RPMI8226 (cell line): ENCODE data around the gene NFKBIE.

Source experiments
- DNase-seq: peaks from one replicate; pipeline ENCODE4 v3.0.0-alpha.2; 2015

The NFKBIE gene

DNA sequence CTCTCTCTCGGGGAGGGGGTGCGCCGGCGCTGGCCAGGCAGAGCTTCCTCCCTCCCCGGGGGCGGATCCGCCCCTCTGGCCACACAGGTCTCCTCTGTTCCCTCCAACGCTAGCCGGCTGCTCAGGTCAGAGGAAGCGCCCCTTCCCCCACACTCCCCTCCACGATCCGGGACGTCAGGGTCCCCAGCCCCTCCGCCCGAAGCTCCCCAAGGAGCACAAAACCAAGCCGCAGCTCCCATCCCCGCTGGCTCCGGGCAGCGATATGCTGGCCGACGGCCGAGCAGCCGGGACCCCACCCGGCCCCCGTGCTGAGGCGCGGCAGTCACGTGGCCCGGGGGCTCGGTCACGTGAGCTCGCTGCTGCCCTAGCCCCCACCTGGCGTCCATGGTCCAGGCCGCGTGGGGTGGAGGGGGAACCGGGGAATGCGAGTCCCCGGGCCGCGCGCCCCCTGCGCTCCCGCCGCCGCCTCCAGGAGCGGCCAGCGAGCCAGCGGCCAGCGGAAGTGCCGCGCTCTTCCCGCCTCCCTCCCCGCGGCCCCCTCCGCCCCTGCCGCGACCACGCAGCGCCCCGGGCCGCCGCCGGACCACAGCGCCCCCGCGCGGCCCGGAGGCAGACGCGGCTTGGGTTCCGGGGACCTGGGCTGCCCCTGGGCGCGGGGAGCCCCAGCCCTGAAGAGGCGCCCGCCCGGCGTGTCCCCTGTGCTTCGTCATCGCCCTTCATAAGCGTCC is 8.2 kb downstream of the NFKBIE start, which contains the start of gene SLC35B2:
SLC35B2 (minus strand) TSS at position 504 of the 728 bp plus-strand sequence; CDS start at position 386, 118 bp downstream.
- peak; percentile 82 for DNase-seq

DNA sequence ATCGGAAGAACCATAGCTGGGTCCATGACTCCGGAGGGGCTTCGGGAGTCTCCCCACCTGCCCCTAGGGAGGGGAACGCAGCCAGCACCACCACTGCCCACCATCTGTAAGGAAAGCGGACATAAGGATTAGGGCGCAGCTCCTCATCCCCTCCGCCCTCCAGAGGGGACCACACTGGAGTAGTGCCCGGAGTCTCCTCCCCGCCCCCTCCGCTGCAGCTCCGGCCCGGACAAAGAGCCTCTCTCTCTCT is 8.7 kb downstream of the NFKBIE start:
- DNase-seq: no peak

DNA sequence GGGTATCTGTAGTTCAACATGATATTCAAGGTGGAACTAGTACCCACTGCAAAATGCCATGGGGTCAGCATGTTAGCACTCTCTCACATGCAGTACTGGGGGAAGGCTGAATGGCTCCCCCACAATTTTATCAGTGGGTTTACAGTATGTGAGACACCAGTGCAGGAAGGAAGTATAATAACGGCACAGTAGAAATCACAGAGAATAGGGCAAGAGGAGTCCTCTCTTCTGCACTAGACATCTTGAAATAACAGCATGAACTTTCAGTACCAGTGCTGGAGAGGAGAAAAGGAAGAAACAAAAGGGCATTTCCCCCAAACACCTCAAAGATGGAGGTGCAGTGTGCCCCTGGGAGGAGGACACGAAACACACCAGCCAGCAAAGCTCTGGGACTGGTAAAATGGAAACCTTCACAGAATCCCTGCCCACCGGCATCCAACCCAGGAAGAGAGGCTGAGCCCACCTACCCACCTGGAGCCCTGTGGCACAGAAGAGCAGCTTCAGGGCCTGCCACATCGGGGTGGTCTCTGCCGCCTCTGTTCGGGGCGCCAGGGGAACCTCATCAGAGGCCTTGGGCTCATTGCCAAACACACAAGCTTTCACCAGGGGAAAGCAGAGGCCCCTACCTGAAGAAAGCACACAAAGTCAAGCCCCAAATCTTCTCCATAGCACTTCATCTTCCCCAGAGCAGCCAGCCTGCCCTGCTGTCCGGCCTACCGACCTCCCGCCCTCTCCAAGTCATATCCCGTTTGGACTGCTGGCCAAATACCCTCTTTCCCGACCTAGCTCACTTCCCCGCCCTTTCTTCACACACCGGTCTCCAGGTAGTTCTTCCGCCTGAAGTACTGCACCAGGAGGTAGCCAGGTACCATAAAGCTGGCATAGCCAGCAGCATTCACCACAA is 9.2 kb downstream of the NFKBIE start:
- no peak for DNase-seq

DNA sequence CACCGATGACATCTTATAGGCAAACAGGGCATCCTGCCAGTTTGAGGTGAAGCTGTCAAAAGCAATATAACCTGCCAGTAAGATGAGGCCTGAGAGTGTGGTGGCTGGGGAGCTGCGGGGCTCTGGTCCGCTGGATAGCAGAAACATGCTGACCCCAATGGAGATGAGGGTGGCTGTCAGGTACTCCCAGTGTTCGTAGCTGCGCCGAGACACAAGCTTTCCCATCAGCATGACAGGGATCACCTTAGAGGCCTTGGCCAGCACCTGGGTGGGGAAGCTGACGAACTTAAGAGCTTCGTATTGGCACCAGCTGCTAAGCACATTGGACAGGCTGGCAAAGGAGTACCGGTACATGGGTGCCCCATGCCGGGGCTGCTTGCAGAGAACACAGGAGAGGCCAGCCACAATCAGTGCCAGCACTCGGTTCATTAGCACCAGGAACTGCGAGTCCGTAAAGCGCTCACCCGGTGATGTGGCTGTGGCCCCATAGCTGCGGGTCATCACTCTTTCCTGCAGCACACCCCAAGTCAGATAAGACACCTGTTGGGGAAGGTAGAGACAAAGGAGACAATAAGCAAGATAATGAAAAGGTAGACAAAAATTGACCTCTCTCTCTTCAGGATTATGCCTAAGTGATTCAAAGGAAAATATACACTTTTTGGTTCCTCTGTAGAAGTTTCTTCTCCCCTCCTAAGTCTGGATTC is 10.1 kb downstream of the NFKBIE start:
- DNase-seq: peak; percentile 23

DNA sequence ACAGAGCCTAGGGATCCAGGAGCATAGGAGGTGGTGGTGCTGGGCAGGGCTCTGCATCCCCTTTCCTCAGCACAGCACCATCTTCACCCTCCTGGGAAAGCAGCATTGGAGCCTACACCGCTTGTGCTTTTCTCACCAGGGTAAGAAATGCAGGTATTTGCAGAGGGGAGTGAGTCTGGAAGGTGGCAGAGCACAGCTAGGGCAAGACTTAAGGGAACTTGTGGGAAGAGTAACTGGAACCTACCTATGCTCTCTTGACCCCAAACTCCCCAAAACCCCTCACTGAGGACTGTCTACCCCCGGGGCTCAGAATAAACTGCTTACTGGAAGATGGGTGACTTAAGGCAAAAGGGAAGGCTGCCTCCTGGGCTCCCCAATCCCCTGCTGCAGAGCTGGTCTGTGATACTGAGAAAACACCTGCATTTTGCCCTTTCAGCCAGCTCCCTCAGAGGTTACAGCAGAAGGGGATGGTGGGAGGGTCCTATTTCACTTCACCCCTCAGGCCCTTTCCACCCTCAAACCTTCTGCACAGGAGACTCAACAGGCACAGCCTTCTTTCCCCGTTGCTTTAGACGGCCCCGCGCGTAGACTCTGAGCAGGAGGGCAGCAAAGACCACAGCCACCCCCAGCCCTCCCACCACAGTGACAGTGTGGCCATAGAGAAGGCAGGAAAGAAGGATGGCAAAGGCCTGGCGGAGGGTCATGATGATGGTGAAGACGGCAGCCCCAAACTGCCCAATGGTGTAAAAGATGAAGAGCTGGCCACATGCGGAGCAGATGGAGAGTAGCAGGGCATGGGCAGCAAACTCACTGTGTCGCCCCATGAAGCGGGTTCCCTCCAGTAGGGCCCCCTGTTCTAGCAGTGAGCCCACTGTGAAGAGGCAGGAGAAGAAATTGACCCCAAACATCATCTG is 10.9 kb downstream of the NFKBIE start:
- no peak for DNase-seq

DNA sequence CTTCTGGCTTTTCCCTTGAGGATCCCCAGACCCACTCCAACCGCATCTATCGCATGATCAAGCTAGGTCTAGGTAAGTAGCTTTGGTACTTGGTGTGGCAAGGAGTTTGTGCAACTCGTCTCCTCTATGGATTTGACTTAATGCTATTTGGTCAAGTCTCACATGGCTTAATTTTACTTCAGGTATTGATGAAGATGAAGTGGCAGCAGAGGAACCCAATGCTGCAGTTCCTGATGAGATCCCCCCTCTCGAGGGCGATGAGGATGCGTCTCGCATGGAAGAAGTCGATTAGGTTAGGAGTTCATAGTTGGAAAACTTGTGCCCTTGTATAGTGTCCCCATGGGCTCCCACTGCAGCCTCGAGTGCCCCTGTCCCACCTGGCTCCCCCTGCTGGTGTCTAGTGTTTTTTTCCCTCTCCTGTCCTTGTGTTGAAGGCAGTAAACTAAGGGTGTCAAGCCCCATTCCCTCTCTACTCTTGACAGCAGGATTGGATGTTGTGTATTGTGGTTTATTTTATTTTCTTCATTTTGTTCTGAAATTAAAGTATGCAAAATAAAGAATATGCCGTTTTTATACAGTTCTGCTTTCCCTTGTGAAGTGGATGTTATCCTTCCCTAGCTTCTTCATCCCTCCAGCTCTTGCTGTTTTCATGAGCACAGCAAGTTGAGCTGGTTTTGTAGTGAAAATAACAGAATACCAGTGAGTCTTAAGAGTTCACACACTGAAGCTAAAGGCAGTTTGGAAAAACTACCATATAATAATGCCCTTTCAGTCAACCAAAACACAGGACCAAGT is 11.8 kb downstream of the NFKBIE start:
- peak; percentile 70 for DNase-seq

DNA sequence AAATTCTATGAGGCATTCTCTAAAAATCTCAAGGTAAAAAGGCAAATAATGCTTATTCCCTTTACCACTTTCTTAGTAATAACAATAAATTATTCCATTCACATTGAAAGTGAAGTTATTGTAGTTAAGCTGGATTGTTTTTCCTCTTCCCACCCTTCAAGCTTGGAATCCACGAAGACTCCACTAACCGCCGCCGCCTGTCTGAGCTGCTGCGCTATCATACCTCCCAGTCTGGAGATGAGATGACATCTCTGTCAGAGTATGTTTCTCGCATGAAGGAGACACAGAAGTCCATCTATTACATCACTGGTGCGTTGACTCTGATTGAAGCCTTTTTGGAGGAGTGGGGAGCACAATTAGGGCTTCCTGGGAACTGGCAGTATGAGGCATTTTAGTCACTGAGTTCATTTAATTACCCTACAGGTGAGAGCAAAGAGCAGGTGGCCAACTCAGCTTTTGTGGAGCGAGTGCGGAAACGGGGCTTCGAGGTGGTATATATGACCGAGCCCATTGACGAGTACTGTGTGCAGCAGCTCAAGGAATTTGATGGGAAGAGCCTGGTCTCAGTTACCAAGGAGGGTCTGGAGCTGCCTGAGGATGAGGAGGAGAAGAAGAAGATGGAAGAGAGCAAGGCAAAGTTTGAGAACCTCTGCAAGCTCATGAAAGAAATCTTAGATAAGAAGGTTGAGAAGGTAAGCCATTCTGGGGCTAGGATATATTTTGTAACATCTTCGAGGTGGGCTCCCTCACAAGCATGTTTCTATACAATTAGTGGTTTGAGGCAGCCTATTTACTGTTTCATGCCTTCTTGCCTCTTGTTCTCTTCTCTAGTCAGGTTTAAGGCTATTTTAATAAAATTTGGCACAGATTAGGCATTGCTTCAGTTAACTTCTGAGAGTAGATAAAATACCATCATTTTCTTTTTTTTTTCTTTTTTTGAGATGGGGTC is 13.5 kb downstream of the NFKBIE start:
- DNase-seq: no peak

DNA sequence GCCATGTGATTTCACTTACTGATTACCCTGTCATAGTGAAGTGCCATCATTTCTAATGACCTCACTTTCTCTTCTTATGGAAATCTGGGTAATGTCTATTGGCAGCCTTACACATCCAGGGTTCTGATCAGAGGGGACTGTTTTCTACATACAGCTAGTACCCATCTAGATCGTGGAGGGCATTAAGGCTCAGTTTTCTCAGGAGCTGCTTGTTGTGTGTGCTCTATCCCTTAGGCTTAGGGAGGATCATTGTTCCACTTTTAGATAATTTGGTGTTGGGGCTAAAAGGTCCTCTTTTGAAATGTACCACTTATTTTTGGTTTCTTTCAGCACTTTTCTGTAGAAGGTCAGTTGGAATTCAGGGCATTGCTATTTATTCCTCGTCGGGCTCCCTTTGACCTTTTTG is 14.6 kb downstream of the NFKBIE start:
- no peak for DNase-seq

DNA sequence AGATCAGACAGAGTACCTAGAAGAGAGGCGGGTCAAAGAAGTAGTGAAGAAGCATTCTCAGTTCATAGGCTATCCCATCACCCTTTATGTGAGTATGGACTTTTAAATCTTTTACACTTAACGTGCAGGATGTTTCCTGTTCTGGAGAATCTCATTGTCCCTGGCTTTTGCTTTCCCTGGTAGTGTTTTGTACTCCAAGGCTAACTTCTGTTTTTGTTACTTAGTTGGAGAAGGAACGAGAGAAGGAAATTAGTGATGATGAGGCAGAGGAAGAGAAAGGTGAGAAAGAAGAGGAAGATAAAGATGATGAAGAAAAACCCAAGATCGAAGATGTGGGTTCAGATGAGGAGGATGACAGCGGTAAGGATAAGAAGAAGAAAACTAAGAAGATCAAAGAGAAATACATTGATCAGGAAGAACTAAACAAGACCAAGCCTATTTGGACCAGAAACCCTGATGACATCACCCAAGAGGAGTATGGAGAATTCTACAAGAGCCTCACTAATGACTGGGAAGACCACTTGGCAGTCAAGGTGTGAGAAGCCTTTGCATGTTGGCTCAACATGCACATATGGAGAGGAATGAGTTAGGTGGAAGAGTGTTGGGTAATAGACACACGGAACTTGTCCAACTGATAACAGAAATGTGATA is 15.2 kb downstream of the NFKBIE start:
- DNase-seq: no peak

DNA sequence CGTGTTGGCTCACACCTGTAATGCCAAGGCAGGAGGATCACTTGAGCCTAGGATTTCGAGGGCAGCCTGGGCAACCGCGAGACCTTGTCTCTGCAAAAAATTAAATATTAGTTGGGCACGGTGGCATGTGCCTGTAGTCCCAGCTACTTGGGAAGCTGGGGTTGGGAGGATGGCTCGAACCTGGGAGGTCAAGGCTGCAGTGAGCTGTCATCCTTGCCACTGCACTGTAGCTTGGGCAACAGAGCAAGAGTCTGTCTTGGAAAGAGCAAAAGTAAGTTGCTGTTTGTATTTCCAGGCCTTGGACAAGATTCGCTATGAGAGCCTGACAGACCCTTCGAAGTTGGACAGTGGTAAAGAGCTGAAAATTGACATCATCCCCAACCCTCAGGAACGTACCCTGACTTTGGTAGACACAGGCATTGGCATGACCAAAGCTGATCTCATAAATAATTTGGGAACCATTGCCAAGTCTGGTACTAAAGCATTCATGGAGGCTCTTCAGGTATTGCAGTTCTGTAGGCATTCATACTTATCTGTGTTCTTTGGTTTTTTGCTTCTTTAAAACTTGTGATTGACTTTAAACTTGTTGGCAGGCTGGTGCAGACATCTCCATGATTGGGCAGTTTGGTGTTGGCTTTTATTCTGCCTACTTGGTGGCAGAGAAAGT is 16.1 kb downstream of the NFKBIE start:
- DNase-seq: no peak

DNA sequence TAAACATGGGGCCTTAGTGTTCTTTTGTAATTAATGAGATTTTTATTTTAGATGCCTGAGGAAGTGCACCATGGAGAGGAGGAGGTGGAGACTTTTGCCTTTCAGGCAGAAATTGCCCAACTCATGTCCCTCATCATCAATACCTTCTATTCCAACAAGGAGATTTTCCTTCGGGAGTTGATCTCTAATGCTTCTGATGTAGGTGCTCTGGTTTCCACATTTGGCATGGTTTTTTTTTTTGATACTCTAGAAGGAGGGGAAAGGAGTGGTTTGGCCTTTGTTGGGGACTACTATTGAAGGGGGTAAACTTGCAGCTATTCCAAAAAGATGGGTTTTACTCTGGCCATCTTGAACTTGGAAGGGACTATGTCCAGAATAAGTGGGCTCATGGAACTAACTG is 16.8 kb downstream of the NFKBIE start:
- no peak for DNase-seq

DNA sequence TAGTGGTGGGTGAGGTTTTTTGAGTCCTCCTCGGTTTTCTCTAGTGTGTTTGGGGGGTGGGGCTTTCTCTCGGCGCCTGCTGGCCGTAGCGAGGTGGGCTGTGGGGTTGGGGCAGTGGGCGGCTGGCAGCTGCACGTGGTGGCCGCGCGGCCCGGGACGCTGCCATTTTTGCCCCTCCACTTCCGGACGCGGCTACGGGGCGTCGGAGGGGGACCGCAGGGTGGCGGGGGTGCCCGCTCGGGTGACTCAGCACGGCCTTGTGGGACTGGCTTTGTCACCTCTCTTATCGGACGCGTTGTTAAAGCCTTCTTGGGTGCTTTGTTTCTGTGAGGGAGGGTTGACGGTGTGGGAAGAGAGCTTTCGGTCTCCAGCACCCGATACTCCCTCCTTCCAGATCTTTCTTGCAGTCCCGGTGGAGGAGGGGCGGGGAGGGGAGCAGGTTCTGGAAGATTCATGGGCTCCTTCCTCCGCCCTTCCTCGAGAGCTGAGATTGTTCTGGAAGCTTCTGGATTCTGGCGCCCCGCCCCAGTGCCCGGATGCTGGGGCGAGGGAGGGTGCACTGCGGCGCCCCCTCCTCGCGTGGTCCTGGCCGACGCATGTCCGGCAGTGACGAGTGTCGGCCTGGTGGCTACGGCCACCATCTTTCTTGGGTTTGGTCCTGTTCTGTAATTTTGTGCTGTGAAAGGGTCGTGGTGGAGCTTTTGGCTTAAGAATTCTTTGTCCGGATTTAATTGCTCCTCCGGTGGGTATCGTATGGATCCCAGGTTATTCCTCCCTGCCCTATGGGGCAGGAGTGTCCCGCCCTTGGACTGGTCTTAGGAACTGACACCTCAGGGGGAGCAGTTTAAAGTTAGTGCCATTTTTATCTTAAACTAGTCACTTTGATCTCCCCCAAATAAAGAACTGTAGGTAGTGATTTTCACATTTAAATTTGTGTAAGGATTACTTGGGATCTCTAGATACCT is 17.7 kb downstream of the NFKBIE start:
- DNase-seq: peak; percentile 69

DNA sequence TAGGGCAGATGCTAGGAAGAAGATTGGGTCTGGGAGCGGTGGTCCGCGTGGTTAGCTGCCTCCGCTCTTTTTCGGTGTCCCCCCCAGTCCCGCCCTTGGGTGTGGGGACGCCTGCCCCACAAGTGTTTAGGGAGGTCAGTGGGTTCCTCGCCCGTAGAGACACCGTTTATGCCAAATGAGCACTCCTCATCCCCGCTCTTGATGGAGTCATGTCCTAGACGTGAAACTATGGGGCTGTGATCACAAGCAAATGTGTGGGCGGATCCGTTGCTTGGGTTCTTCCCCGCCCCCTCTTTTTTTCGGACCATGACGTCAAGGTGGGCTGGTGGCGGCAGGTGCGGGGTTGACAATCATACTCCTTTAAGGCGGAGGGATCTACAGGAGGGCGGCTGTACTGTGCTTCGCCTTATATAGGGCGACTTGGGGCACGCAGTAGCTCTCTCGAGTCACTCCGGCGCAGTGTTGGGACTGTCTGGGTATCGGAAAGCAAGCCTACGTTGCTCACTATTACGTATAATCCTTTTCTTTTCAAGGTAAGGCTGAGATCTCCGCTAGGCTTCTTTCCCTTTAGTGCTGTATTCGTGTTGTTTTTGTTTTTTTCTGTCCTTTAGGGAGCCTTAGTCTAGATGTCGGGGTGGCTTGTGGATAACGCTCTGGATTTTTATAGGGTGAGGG is 18.6 kb downstream of the NFKBIE start, which contains the start of gene HSP90AB1:
HSP90AB1 (plus strand) TSS at position 439 of the 675 bp plus-strand sequence. CDS start 1,529 bp downstream, outside the sequence.
- DNase-seq: peak; percentile 98

DNA sequence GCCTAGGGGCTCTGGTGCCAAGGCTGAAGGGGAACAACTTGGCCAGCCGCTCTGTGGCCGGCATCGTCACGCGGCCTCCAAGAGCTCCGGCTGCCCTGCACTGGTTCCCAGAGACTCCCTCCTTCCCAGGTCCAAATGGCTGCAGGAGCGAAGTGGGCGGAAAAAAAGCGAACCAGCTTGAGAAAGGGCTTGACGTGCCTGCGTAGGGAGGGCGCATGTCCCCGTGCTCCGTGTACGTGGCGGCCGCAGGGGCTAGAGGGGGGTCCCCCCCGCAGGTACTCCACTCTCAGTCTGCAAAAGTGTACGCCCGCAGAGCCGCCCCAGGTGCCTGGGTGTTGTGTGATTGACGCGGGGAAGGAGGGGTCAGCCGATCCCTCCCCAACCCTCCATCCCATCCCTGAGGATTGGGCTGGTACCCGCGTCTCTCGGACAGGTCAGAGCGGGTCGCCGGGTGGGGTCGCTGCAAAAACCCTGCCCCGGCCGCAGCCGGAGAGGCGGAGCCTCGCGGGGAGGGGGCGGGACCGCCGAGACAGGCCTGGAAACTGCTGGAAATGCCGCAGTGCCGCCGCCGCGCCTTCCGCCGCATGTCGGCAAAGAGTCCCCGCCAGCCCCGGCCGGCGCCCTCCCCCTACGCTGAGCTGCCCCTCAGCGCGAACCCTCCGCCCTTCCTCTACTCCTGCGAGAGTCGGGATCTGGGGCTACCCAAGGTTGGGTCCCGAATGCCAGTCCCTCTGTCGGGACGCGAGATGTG is 19.3 kb downstream of the NFKBIE start:
- peak; percentile 89 for DNase-seq

DNA sequence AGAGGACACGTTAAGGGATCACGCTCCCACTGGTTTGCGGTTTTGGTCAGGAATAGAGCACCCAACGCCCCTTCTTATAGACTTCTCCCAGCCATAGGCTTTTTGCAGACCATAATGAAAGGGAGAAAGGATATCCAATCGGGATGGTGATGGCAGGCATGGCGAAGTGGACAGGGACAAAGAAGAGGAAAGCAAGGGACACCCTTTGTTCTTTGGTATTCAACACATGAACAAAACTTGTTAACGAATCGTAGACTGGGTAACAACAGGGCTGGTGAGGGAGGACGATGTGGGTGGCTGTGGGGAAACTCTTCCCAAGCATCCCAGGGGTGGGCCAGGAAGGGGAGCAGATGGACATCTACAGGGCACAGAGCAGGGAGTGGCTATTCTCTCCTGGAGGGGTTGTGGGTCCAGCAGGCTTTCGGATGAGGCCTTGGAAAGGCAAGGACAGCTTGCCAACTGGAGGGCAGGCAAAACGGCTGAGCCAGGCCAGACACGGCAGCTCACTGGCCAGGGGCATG is 19.9 kb downstream of the NFKBIE start:
- DNase-seq: no peak

DNA sequence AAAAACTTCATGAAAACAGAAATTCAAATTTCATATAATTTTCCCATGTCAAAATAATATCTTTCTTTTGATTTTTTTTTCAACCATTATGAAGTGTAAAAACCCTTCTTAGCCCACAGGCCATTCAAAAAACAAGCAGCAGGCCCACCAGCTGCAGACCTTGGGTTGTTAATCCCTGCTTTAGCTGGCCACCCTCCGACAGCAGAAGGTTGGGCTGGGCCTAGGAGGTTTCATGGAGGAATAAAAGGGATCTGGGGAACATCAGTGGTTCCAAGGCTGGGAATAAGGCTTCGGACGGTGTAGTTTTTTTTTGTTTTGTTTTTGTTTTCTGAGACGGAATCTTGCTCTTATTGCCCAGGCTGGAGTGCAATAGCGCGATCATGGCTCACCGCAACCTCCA is 22.0 kb downstream of the NFKBIE start:
- DNase-seq: no peak
